ENCODE measurements around the gene FUNDC2.
A peak's percentile ranks its signal among the peaks of the same experiment; 100 is the strongest.

The FUNDC2 gene

DNA sequence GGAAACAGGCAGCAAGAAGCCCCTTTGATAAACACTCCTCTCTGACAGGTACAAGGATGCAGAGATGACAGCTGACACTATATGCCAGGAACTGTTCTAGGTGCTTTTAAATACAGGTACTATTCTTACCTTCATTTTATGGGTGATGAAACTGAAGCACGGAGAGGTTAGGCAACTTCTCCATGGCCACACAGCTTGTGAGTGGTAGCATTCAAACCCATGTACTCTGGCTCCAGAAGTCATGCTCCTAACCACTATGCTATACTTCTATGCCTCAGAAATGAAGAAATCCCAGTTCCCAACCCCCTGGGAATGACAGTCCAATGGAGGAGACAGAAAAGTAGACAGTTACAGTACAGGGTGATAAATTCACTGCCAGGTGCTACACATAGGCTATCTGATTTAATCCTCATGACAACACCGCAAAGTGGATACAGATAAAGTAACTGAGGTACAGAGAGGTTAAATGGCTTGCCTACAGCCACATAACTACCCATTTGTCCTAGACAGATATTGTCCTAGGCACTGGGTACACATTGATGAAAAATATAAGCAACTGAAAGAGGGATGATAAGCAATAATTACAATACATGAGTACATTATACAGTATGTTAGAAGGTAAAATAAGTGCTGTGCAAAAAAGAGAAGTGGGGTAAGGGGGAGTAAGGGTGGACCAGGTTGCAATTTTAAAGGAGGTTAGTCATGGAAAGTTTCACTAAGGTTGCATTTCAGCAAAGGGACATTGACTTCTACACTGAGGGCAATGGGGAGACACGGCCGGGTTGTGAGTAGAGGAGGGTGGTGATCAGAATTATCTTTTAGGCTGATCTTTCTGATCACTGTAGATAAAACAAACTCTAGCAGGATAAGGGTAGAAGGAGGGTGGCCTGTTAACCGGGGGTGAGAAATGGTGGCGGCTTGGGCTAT is 2.5 kb upstream of the FUNDC2 start:
- no peak for DNase-seq (ENCODE audit: low spot score)

DNA sequence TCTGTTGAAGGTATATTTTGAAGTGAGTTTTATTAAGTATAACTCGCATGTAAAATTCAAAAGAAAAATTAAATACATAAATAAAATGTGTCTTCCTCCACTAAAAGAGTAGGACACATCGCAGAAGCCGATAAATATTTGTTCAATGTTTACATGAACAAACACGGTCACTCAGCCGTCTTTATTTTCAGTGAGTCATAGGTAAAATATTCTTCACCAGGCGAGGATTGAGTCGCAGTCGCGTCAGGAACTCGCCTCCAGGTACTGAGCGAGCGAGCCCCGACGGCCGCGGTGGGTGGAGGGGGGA is 271 bp upstream of the FUNDC2 start:
- no peak for DNase-seq (ENCODE audit: low spot score)

DNA sequence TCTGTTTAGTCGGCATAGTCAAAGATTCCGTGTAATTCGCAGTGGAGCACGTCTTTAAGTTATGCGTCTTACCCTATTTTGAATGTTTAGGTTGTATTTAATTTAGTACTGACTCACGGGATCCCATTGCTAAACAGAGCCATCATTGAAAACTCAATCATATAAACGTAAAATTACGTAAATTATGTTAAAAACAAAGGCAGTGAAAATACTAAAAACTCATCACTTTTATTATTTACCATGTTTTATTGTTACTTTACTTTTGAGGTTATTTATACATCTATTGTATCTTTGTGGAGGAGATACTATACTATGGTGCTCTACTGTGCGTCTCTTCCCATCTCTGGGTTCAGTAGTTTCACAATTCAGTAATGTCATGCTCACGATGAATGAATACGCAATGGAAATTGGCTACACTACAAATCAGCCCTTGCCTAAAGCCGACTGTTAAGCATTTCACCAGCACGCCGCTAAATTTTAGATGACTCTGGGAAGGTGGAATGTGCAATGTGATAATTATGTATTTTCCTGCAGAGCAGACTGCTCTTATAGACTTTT is 944 bp downstream of the FUNDC2 start:
- DNase-seq (ENCODE audit: low spot score), result peak; percentile 1

DNA sequence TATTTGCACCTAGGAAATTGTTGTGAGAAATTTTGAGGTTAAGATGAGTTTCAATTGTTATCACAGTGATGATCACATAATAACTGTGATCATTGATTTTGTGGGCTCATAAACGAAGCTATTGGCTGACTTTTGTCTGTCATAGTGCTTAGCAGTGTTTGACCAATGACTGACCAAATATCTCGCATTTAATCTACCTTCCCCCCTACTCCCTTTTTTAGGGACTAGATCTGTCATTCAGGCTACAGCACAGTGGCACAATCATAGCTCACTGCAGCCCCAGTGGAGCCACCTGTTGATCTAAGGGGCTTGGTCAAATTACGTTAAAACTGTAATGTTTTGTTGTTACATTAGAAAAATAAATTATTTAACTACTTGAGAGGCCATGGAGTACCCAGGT is 1.5 kb downstream of the FUNDC2 start:
- no peak for DNase-seq (ENCODE audit: low spot score)

DNA sequence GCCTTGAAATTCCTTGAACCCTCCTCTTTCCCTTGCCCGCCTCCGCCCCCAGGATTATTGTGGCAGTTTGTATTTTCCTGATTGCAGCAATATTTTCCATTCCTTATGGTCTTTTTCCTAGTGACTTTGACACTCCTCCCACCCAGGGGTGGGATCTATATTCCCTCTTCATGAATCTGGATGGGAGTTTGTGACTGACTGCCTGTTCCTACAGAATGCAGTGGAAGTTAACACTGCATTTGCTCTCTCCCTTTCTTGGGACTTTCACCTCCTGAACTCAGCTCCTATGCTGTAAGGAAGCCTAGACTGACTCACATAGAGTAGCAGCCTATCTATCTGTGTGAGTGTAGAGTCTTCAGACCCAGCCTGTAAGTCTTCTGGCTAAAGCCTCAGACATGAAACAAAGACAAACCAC is 2.2 kb downstream of the FUNDC2 start:
- no peak for DNase-seq (ENCODE audit: low spot score)

DNA sequence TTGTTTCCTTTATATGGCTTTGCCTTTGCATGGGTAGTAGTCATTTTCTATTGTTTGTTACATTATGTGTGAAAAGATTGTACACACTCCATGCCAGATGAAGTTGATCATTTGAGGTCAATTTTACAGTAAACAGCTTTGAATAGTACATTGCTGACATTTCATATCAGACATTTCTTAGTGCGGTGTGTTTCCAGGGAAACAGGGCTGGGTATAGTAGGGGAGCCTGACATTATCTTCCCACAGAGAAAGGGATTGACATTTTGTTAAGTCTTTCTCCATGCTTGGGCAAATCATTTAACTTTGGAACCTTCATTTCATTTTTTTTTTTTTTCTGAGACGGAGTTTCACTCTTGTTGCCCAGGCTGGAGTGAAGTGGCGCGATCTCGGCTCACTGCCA is 5.0 kb downstream of the FUNDC2 start:
- no peak for DNase-seq (ENCODE audit: low spot score)

DNA sequence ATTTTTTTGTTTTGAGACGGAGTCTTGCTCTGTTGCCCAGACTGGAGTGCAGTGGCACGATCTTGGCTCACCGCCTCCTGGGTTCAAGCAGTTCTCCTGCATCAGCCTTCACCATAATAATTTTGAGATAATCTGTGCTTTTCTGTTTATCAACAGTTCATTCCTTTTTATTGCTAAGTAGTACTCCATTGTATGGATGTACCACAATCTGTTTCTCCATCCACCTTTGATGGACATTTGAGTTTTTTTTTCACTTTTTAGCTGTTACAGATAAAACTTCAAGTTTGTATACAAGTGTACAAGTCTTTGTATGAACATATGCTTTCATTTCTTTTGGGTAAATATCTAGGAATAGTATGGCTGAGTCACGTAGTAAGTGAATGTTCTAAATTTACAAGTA is 9.0 kb downstream of the FUNDC2 start:
- no peak for DNase-seq (ENCODE audit: low spot score)

DNA sequence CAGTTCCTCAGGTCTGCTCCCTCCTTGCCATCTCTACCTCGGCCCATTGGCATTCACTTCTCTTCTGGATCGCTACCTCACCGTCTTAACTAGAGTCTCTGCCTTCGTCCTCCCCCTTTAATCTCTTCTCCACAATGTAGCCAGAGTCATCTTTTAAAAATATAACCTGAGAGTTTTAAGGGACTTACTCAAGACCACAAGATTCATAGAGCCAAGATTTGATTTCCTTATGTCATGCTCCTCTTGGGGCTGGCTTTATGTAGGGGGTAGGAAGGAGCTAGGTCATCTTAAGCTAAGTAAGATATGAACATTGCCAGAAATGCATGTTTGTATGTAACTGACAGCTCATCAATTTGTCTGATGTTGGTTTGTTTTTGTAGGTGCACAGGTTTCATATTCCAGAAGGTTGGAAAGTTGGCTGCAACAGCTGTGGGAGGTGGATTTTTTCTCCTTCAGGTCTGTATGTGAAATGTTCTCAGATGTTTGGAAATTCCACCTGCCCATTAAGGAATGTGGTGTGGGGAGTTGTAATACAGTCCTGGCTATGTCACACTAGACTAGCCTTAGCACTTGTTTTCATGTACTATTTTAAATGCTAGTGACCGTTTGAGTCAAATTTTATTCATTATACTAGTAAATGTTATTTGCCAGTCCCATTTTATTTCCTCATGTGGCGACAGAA is 19.6 kb downstream of the FUNDC2 start:
- no peak for DNase-seq (ENCODE audit: low spot score)

DNA sequence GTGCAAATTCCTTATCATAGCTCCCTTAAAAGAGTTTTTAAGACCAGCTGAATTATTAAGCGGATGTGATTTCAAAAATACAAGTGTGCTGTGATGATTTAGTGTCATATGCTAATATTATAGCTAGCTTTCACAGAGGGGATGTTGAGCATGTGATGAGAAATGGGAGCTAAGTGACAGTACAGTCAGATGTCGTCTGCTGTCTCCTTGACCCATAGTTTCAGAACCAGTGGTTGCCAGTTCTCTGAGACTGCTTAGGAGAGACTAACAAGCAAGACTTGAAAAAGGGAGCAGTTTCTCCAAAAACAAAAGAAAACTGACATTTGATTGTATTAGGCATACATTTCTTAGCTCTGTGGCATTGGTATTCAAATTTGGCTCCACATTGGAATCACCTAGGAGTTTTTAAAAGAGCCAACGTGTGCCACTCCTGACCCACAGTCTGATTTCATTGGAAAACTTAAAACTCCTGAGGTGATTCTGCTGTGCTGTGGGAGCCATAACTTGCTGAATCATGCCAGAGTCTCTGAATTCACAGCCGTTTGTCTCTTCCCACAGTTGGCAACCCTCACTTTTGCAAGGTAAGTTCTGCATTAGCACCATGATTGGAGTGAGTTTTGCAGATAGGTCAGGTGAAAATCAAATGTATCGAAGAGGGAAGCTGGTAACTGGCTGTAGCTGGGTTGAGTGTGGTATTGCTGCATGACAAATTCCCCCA is 20.3 kb downstream of the FUNDC2 start:
- no peak for DNase-seq (ENCODE audit: low spot score)

DNA sequence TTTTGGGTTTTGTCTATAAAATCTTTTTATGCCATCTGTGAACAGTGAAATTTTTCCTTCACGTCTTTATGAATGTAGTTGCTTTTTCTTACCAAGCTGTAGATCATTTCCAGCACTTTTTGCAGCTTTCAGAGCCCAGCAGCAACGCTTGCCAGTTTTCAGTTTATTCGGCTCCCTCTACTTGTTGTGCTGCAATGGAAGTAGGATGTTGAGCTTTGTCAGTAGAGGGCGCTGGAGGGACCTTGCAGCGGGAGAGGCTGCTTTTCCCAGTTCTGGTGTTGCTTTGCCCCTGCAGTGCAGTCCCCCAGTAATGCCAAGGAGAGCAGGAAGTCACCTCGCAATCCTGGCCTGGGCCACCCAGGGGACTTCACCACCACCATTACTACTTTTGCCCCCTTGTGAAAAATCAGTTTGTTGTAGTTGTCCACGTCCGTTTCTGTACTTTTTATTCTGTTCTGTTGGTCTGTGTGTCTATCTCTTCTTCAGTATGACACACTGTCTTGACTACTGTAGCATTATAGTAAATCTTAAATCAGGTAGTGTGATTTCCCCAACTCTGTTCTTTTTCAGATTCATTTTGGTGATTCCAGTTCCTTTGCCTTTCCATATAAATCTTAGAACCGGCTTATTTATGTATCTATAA is 22.5 kb downstream of the FUNDC2 start:
- no peak for DNase-seq (ENCODE audit: low spot score)

DNA sequence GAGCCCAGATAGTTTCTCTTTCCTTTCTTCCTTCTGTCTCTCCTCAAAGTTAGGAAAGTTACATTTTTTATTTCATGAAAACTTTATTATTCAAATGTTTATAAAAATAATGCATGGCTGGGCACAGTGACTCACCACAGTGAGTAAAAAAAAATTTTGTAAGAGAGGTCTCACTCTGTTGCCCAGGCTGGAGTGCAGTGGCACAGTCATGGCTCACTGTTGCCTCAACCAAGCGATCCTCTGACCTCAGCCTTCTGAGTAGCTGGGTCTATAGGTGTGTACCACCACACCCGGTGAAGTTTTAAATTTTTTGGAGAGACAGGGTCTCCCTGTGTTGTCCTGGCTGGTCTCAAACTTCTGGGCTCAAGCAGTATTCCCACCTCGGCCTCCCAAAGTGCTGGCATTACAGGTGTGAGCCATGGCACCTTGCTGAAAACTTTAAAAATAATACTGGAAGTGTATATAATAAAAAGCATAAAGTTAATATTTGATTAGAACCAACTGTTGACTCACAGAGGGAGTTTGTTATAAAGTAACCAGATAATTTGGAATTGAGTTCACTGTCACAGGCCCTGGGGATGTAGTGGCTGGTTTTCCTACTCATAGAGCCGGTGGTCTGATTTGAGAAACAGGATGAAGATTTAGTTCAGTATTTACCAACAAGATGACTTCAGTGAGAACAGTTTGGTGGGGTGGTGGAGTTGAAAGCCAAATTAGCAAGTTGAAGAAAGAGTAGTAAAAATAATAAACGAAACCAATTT is 26.3 kb downstream of the FUNDC2 start:
- DNase-seq (ENCODE audit: low spot score), result no peak

DNA sequence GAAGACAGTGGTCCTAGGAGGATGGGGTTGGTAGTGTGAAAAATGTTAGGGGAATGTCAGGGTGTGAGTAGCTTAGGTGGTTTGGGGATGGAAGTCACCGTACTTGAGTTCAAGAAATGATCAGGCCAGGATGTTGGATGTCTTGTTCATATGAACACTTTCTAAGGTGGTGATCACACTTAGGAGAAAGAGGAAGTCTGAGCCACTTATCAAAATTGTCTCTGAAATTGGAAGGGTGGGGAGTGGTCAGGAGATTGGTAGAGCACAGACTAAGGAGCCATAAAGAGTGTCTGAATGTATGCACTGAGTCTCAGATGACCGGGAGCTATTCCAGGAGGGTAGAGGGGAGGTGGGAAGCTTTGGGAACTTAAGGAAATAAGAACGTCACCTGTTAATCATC is 27.0 kb downstream of the FUNDC2 start:
- DNase-seq (ENCODE audit: low spot score), result no peak

DNA sequence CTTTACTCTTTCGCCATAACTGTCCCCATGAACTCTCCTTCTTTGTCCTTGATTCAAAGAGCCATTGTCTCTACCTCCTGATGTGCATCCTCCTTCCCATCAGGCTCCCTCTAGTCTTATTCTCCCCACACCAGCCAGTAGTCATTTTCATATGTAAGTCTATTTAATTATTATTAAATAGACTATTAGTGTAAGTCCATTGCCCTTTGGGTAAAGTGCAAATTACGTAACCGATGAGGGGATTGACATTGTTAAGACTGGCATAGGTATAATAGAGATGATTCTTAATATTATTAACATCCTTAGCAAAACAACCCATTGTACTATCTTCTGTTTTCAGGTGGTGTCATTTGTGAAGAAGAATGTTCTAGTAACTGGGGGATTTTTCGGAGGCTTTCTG is 27.6 kb downstream of the FUNDC2 start:
- DNase-seq (ENCODE audit: low spot score), result no peak

DNA sequence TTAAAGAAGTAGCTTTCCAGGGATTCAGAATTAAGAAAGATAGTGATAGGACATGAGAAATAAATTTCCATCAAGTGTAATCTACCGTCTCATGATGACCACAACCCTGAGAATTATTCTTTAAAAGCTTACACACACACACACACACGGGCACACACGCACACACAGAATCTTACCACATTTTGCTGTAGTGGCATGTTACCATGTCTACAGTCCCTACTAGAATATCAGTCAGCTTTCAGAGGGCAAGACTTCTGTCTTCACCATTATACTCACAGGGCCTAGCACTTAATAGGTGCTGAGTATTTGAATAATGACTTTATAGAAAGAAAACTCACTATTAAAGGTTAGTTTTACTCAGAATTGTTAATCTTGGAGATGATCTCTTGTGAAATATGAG is 28.9 kb downstream of the FUNDC2 start:
- DNase-seq (ENCODE audit: low spot score), result no peak

DNA sequence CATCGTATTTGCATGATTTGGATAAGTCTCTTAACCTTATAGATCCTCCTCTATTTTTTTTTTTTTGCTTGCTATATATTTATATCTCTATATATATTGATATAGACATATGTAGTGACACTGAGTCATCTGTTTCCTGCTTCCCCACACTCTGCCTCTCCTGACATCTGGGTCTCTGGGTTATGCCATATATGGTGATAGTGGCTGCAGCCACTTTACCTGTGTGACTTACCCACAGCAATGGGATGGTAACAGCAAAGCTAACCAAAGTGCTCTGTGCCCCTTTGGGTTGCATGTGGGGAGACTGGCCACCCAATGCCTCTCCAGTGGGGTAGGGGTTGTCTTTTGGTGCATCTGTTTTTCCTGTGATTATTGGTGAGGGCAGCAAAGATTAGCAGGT is 29.8 kb downstream of the FUNDC2 start:
- no peak for DNase-seq (ENCODE audit: low spot score)

DNA sequence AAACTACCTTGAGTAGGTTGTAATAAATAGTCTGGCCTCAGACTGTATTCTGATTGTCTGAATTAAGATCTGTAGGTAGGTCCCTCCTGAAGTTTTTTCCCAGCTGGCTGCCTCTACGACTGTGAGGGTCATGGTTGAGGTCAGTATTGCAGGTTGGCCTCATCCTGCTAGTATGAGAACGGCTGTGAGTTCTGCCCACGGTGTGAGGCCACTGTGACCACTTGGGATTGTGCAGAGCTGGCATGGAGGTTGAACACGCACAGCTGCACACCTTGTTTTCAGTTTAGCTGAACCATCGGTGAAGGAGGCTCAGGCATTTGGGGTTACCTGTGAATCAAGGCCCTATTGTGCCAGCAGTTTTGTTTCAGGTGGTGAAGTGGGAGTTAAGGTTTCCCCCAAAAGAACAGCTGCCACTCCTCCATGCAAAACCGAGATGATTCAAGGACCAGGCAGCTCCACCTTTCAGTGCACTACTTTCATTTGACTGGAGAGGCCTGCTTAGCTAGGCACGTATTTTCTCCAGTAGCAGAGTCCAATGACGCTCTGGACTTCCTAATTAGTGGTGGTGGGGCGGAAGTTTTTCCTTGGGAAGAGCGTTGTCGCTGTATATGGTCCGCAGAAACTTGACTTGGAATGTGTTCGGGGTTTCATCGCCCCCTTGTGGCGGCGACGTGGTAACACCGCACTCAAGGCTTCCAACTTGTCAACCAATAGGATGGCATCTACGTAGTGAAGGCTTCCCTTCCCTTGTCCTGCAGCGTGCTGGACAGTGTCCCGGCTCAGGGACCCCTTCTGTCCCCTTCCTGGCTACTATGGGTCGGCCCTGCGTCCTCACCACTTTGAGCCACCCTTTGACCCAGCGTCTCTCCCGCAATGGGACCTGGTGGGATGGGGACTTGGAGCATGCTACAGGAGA is 30.5 kb downstream of the FUNDC2 start:
- peak; percentile 48 for DNase-seq (ENCODE audit: low spot score)

DNA sequence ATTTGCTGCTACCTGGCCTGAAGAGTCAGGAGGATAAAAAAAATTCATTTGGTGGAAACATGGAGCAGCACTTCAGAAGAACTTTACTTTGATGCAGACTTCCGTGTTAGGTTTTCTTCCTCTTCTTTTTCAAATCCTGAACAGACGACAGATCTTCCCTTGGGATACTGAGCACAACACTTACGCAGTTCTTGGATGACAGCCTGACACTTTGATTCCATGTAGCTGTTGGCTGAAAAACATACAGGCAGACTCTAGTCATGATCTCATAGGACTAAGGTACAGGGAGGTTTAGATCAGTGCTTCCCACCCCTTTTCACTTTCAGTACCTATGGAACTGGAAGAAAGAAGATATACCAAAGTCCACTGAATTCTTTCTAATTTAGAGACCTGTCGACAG is 35.1 kb downstream of the FUNDC2 start:
- no peak for DNase-seq (ENCODE audit: low spot score)

DNA sequence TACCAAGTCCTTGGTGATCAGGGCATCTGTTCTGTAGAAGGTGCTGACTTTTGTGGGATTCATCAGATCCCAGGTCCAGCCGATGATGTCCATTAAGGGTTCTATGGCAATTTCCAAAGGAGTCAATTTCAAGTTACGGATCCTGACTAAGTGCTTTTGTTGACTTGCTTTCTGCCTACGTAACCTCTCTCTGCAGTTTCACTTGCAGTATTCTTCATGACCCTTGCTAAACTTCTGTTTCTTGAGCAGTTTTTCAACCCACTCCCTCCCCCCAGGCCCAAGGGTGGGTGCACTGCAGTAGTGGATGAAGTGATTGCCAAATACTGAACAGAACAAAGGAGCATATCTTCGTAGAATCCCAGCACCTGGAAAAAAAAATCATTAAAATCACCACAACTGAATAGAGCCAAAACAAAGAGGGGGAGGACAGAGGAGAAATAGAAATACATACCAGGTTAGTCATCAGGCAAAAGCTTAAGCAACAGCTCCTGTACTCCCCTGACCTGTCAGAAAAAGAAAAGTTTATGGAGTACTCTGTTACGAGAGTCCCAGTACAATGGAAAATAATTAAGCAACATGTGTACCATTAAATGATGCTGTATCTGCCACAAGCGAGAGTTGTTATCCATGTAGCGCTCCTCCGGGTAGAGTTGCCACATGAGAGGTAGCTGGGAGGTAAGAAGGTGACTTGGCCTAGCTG is 38.5 kb downstream of the FUNDC2 start:
- DNase-seq (ENCODE audit: low spot score), result no peak

DNA sequence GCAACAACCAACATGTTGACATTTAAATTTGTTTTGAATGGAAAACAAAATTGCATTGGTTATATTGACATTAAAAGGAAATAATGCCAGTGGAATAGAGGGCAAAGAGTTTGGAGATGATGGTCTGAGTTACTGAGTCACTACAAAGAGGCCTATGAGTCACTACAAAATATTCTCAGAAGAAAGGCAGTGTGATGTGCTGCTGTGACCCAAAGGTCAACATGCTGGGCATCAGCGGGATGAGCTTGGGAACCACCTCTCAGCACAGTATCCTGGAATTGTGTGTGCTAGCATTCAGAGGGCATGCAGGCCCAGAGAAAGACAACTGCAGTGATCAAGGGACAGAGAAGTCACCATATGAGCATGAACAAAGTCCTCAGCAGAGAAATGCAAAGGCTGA is 41.5 kb downstream of the FUNDC2 start:
- DNase-seq (ENCODE audit: low spot score), result peak; percentile 23

DNA sequence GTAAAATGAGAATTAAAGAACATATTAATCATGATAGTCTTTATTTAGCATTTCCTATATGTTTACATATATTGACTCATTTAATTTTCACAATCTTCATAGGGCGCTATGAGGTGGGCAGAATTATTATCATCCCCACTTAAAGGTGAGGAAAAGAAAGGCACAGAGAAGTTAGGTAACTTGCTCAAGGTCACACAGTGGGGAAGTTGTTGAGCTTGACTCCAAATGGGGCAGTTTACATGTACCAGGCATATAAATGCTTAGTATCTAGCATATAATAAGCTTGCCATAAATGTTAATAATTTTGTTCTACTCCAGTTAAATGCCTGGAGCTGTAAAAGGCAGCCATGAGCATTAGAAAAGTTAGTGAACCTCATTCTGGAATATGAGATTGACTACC is 42.8 kb downstream of the FUNDC2 start:
- DNase-seq (ENCODE audit: low spot score), result no peak

Data from LoVo (cell line).